Endothelial cell of coronary artery (primary cell): ENCODE data around the gene HFE. TPM values are rescaled to one million over a fixed set of nuclear protein-coding genes. Genes with fewer than 3 reads are reported as not detected.

Experiments used
- total RNA-seq: library from RNA; depleted of rRNA; stranded (reverse); fragments of >200 nt; gene quantifications from 2 replicates; pipeline ENCODE4 v1.2.3, GENCODE V29; 2014

Gene HFE
- 2.4 and 5.3 TPM in 2 replicates for total RNA-seq

GRCh38 chr6:26087284-26088115, at the start of gene HFE:
HFE (plus strand) TSS chr6:26087429; CDS start chr6:26087441, 12 bp downstream.

Other genes starting within 250 kb of the HFE start
- not detected in 2 replicates for gene SLC17A3, start 213.2 kb upstream of the HFE start, total RNA-seq
- not detected in 2 replicates for gene SLC17A2, start 156.7 kb upstream of the HFE start, total RNA-seq
- 7.4 and 9.1 TPM in 2 replicates for gene TRIM38, start 124.6 kb upstream of the HFE start, total RNA-seq